ENCODE data around the gene EXOC4.
"Not testable (repeated sequence)": the region's sequence is repeated elsewhere in the genome, so short reads cannot be mapped to it uniquely, and the experiment has no call there.

Gene EXOC4

GRCh38 chr7:133625046-133625445 is 372.2 kb downstream of the EXOC4 start:
- DNase-seq (ENCODE audit: low read depth), result no peak

- DNase-seq (ENCODE audit: low read depth), result no peak
Observed at GRCh38 chr7:133629701-133630100, 376.8 kb downstream of the EXOC4 start.

GRCh38 chr7:133633055-133633454 is 380.2 kb downstream of the EXOC4 start:
- no peak for DNase-seq (ENCODE audit: low read depth)

GRCh38 chr7:133635541-133635940 is 382.7 kb downstream of the EXOC4 start:
- DNase-seq (ENCODE audit: low read depth), result no peak

- DNase-seq (ENCODE audit: low read depth), result no peak
Observed at GRCh38 chr7:133638857-133639256, 386.0 kb downstream of the EXOC4 start.

GRCh38 chr7:133641436-133641835 is 388.6 kb downstream of the EXOC4 start:
- DNase-seq (ENCODE audit: low read depth), result no peak

- no peak for DNase-seq (ENCODE audit: low read depth)
Observed at GRCh38 chr7:133642907-133643306, 390.0 kb downstream of the EXOC4 start.

- not testable (repeated sequence) for DNase-seq (ENCODE audit: low read depth)
Observed at GRCh38 chr7:133643652-133644051, 390.8 kb downstream of the EXOC4 start.

- no peak for DNase-seq (ENCODE audit: low read depth)
Observed at GRCh38 chr7:133645884-133646391, 393.1 kb downstream of the EXOC4 start.

- no peak for DNase-seq (ENCODE audit: low read depth)
Observed at GRCh38 chr7:133646472-133647315, 393.8 kb downstream of the EXOC4 start.

GRCh38 chr7:133649593-133649992 is 396.7 kb downstream of the EXOC4 start:
- no peak for DNase-seq (ENCODE audit: low read depth)

- no peak for DNase-seq (ENCODE audit: low read depth)
Observed at GRCh38 chr7:133650069-133650468, 397.2 kb downstream of the EXOC4 start.

- DNase-seq (ENCODE audit: low read depth), result no peak
Observed at GRCh38 chr7:133650487-133651300, 397.8 kb downstream of the EXOC4 start.

GRCh38 chr7:133652547-133652946 is 399.7 kb downstream of the EXOC4 start:
- DNase-seq (ENCODE audit: low read depth), result no peak

- DNase-seq (ENCODE audit: low read depth), result no peak
Observed at GRCh38 chr7:133654547-133654946, 401.7 kb downstream of the EXOC4 start.

GRCh38 chr7:133662276-133662675 is 409.4 kb downstream of the EXOC4 start:
- DNase-seq (ENCODE audit: low read depth), result no peak

- DNase-seq (ENCODE audit: low read depth), result no peak
Observed at GRCh38 chr7:133662830-133663229, 410.0 kb downstream of the EXOC4 start.

GRCh38 chr7:133664528-133664927 is 411.6 kb downstream of the EXOC4 start:
- DNase-seq (ENCODE audit: low read depth), result no peak

- DNase-seq (ENCODE audit: low read depth), result no peak
Observed at GRCh38 chr7:133668296-133669060, 415.6 kb downstream of the EXOC4 start.

- DNase-seq (ENCODE audit: low read depth), result no peak
Observed at GRCh38 chr7:133669061-133669455, 416.2 kb downstream of the EXOC4 start.

- no peak for DNase-seq (ENCODE audit: low read depth)
Observed at GRCh38 chr7:133670250-133670649, 417.4 kb downstream of the EXOC4 start.

- no peak for DNase-seq (ENCODE audit: low read depth)
Observed at GRCh38 chr7:133672866-133673265, 420.0 kb downstream of the EXOC4 start.

Data from CMK (cell line).